ENCODE data around the gene DMRT2.

- TF ChIP-seq CTCF (tag by site-specific recombination; IDR thresholded peaks at IDR 0.05) = no peak
- TF ChIP-seq, protein P1, sequence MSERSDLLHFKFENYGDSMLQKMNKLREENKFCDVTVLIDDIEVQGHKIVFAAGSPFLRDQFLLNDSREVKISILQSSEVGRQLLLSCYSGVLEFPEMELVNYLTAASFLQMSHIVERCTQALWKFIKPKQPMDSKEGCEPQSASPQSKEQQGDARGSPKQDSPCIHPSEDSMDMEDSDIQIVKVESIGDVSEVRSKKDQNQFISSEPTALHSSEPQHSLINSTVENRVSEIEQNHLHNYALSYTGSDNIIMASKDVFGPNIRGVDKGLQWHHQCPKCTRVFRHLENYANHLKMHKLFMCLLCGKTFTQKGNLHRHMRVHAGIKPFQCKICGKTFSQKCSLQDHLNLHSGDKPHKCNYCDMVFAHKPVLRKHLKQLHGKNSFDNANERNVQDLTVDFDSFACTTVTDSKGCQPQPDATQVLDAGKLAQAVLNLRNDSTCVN (tag by site-specific recombination; optimal IDR thresholded peaks at IDR 0.05) = no peak
Measured at GRCh38 chr9:1096155-1096964, 46.2 kb downstream of the DMRT2 start.
